Measurements from ENCODE around the gene PDZD4.

PDZD4 gene

GRCh38 chrX:153869473-153870287, 39.3 kb upstream of the PDZD4 start:
- peaks cover 2% of the 10 kb centered on the region for H3K27me3 ChIP-seq (replicated peaks)
- DNase-seq = no peak
- in situ Hi-C loops (cut with HindIII; ENCODE audit: low pct_ligation_motif_present, low sequenced_read_pairs) = no loop called here
- TF ChIP-seq CTCF (IDR thresholded peaks at IDR 0.05; ENCODE audit: low read depth, low read length, missing control alignments) = no peak
- H3K4me3 ChIP-seq (ENCODE audit: low read depth, low read length) = no peak overlapping the region
- no peaks in the 10 kb centered on the region for H3K36me3 ChIP-seq (replicated peaks)
- H3K27ac ChIP-seq = no peak overlapping the region

DNA sequence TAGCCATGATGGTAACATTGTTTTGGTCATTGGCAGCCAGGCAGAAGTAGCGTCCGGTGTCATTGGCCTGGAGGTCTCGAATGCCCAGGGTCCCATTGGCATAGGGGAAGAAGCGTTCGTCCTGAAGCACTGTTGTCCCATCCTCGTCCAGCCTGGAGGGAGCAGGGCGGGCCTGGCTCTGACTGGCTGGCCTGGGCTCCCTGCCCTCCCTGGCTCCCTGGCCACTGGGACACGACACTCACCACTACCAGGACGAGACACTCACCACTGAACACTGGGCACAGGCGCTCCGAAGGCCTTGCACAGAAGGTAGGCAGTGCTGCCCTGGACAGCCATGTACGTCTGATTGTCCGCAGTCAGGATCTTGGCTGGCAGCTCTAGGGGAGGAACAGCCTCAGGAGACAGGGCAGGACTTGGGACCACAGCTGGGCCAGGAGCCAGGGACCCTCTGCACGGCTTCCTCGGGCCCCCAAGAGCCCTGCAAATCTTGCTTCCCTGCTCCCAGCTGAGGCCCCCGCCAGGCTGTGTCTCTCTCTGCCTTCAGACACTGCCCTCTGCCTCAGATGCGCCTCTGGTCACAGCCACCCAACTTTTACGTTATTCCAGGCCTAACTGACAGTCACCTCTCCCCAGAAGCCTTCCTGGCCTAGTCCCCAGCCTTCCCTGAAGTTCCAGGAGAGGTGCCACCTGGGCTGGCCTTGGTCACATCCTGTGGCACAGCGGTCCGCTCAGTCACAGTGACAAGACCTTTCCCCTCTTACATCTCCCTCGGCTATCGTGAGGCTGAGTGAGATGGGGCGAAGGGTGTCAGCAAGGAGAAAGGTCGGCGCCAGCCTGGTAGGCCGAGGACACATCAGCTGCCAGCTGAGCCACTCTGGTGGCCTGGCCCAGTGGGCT, 38.5 kb upstream of the PDZD4 start:
- no peak overlapping the region for H3K27ac ChIP-seq
- no peak for TF ChIP-seq CTCF (IDR thresholded peaks at IDR 0.05; ENCODE audit: low read depth, low read length, missing control alignments)

GRCh38 chrX:153867671-153868070, 37.3 kb upstream of the PDZD4 start:
- H3K4me3 ChIP-seq (ENCODE audit: low read depth, low read length) = no peak overlapping the region
- H3K36me3 ChIP-seq (replicated peaks) = no peaks in the 10 kb centered on the region
- no peak for DNase-seq
- H3K27me3 ChIP-seq (replicated peaks) = no peaks in the 10 kb centered on the region
- in situ Hi-C loops (cut with HindIII; ENCODE audit: low pct_ligation_motif_present, low sequenced_read_pairs) = no loop called here
- H3K27ac ChIP-seq = no peak overlapping the region
- TF ChIP-seq CTCF (IDR thresholded peaks at IDR 0.05; ENCODE audit: low read depth, low read length, missing control alignments) = no peak

More for the DNA sequence above, 38.5 kb upstream of the PDZD4 start:
- no peak for DNase-seq
- H3K4me3 ChIP-seq (ENCODE audit: low read depth, low read length) = no peak overlapping the region
- in situ Hi-C loops (cut with HindIII; ENCODE audit: low pct_ligation_motif_present, low sequenced_read_pairs) = no loop called here
- H3K36me3 ChIP-seq (replicated peaks) = no peaks in the 10 kb centered on the region
- no peaks in the 10 kb centered on the region for H3K27me3 ChIP-seq (replicated peaks)

DNA sequence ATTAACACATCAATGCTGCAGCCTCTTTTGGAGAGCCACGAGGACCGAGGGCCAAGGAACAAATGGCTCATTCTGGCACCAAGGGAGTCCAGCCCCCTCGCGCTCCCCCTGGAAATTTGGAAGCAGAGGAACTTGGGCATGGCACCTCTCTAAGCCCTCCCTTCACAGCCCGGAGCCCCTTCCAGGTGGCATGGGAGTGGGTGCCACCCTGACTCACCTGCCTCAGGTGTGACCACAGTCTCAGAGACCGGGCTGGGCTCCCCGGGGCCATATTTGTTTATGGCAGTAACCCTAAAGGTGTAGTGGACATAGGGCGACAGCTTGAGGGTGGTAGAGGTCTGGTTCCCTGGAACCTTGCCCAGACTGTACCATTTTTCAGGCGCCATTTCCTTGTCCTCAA, 36.8 kb upstream of the PDZD4 start:
- no peak for TF ChIP-seq CTCF (IDR thresholded peaks at IDR 0.05; ENCODE audit: low read depth, low read length, missing control alignments)
- H3K36me3 ChIP-seq (replicated peaks) = no peaks in the 10 kb centered on the region
- no peak overlapping the region for H3K27ac ChIP-seq
- H3K27me3 ChIP-seq (replicated peaks) = no peaks in the 10 kb centered on the region
- in situ Hi-C loops (cut with HindIII; ENCODE audit: low pct_ligation_motif_present, low sequenced_read_pairs) = no loop called here
- DNase-seq = no peak
- no peak overlapping the region for H3K4me3 ChIP-seq (ENCODE audit: low read depth, low read length)

GRCh38 chrX:153866302-153867019, 36.1 kb upstream of the PDZD4 start:
- Histone ChIP-seq H3K36me3 (replicated peaks) (no peaks in the 10 kb centered on the region), H3K4me3 (ENCODE audit: low read depth, low read length) (no peak overlapping the region), H3K27ac (no peak overlapping the region), H3K27me3 (replicated peaks) (no peaks in the 10 kb centered on the region)
- DNase-seq = no peak
- no peak for TF ChIP-seq CTCF (IDR thresholded peaks at IDR 0.05; ENCODE audit: low read depth, low read length, missing control alignments)
- in situ Hi-C loops (cut with HindIII; ENCODE audit: low pct_ligation_motif_present, low sequenced_read_pairs) = no loop called here

Measured in brain microvascular endothelial cell (primary cell).